ENCODE measurements around the gene SLC43A3. TPM values are rescaled to one million over a fixed set of nuclear protein-coding genes. Genes with fewer than 3 reads are reported as not detected.

SLC43A3 gene
- total and polyA plus RNA-seq, 2 of the 4 experiments (the other 2 are of a cell fraction) = 12.7 to 21.1 TPM

DNA sequence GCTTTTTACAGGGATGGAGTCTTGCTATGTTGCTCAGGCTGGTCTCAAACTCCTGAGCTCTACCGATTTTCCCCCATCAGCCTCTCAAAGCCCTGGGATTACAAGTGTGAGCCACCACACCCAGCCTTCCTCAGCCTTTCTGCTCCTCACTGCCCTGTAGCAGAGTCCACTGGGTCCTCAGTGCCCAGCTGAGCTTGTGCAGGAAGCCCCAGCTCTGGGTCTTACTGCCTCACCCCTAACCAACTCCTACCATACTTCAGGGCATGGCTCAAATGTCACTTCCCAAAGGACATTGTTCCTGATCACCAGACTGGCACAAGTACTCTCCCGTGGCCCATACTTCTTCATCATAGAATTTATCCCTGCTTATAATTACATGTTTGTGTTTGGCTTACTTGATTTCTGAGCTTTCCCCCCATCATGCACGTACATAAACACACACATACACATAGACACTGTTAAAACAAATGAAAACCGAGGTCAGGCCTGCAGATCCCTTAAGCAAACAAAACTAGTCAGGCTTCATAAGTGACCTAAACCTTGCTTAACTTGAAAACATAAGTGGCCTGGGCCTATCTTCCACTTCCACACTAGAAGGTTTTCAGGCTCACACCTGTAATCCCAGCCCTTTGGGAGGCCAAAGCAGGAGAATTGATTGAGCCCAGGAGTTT lies 14.0 kb upstream of the SLC43A3 start:
- Histone ChIP-seq H4K5ac (ENCODE audit: low read depth, low read length) (no peak overlapping the region), H4K91ac (ENCODE audit: insufficient read depth, low read depth, low read length) (no peak overlapping the region), H2BK120ac (ENCODE audit: low read depth, low read length) (no peak overlapping the region), H3K23ac (ENCODE audit: low read depth, low read length) (no peak overlapping the region), H2BK15ac (ENCODE audit: low read depth, low read length) (no peak overlapping the region), H2AK9ac (replicated peaks; ENCODE audit: low read depth, low read length, poor library complexity) (no peak overlapping the region), H3K4me1 (ENCODE audit: control insufficient read depth, insufficient read depth, low read length) (no peaks in the 10 kb centered on the region), H3K18ac (ENCODE audit: low read depth, low read length) (no peak overlapping the region), H3K4me2 (ENCODE audit: low read depth, low read length) (no peak overlapping the region), H3K9ac (ENCODE audit: low read depth, low read length) (no peak overlapping the region), H3K4me3 (ENCODE audit: insufficient read depth, low read depth, low read length) (no peak overlapping the region), H2BK5ac (ENCODE audit: low read depth, low read length, poor library complexity, severe bottlenecking) (no peak overlapping the region), H4K20me1 (ENCODE audit: insufficient read depth, low read length) (no peaks in the 10 kb centered on the region), H4K8ac (ENCODE audit: low read depth in 2 of 2, low read length in 2 of 2) (no peak overlapping the region), H3K14ac (replicated peaks; ENCODE audit: low read depth, low read length) (no peak overlapping the region; the same call in 1 of the 2 replicates), H3K9me3 (ENCODE audit: control insufficient read depth, insufficient read depth, low read length) (no peaks in the 10 kb centered on the region), H3K27ac (ENCODE audit: insufficient read depth, low read length) (peak overlapping the region; percentile 25; the same call in 1 of the 2 replicates), H3K27me3 (ENCODE audit: control insufficient read depth, insufficient read depth, low read length) (no peaks in the 10 kb centered on the region), H3K79me1 (ENCODE audit: low read depth in 1 of 2, low read length in 2 of 2) (no peaks in the 10 kb centered on the region), H2AK5ac (ENCODE audit: low read depth, low read length) (no peak overlapping the region), H3K56ac (ENCODE audit: extremely low read depth, insufficient read depth, low read length) (no peak overlapping the region), H3K4ac (ENCODE audit: low read depth, low read length) (0 out of 2 replicates have a peak overlapping the region, but pooled peaks have one; percentile 5), H3K36me3 (ENCODE audit: control insufficient read depth, insufficient read depth, low read length) (no peaks in the 10 kb centered on the region), H3K9me1 (ENCODE audit: insufficient read depth, low read length) (no peaks in the 10 kb centered on the region), H2BK20ac (ENCODE audit: low read depth, low read length) (no peak overlapping the region), H2AFZ (replicated peaks; ENCODE audit: low read length, poor library complexity) (no peak overlapping the region)
- in situ Hi-C loops (cut with MboI; ENCODE audit: low sequenced_read_pairs) = no loop called here
- no CpG with 5 or more reads among the region's 4 CpGs for WGBS, 2 experiments (ENCODE audit: extremely low coverage in 2 of 2, insufficient read length in 1 of 2)
- ChIA-PET CTCF (no interaction called here), POLR2A (ENCODE audit: unreplicated experiment) (no interaction called here)
- no TSS peak for BruUV-seq (replicated peaks)
- intact Hi-C loops (cut with micrococcal nuclease) = no loop called here
- ATAC-seq (ENCODE audit: low read depth) (peak; percentile 71), DNase-seq (no peak)
- TF ChIP-seq RFX5 (IDR thresholded peaks at IDR 0.05; ENCODE audit: low read depth, low read length) = no peak
- TF ChIP-seq, protein P1, sequence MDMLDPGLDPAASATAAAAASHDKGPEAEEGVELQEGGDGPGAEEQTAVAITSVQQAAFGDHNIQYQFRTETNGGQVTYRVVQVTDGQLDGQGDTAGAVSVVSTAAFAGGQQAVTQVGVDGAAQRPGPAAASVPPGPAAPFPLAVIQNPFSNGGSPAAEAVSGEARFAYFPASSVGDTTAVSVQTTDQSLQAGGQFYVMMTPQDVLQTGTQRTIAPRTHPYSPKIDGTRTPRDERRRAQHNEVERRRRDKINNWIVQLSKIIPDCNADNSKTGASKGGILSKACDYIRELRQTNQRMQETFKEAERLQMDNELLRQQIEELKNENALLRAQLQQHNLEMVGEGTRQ (IDR thresholded peaks at IDR 0.05; ENCODE audit: low read depth, low read length) = no peak
- no peak for TF ChIP-seq FOS (IDR thresholded peaks at IDR 0.05; ENCODE audit: low read depth, low read length)
- TF ChIP-seq RAD21 (IDR thresholded peaks at IDR 0.05; ENCODE audit: low read length) = no peak
- TF ChIP-seq MXI1 (IDR thresholded peaks at IDR 0.05; ENCODE audit: borderline replicate concordance, low read depth, low read length) = no peak
- TF ChIP-seq ELK1 (IDR thresholded peaks at IDR 0.05; ENCODE audit: borderline replicate concordance, low read depth, low read length) = no peak
- no peak for TF ChIP-seq RCOR1 (IDR thresholded peaks at IDR 0.05; ENCODE audit: insufficient replicate concordance, low read length)
- no peak for TF ChIP-seq POLR2A (IDR thresholded peaks at IDR 0.05; ENCODE audit: low read depth, low read length)
- TF ChIP-seq MAFK (IDR thresholded peaks at IDR 0.05; ENCODE audit: low read depth, low read length) = no peak
- TF ChIP-seq NFE2L2 (IDR thresholded peaks at IDR 0.05; ENCODE audit: low read depth, low read length) = no peak
- no peak for TF ChIP-seq MAZ (IDR thresholded peaks at IDR 0.05; ENCODE audit: borderline replicate concordance, low read depth, low read length)
- TF ChIP-seq CTCF (conservative IDR thresholded peaks at IDR 0.05; ENCODE audit: low read depth, low read length) = no peak
- TF ChIP-seq CEBPB (IDR thresholded peaks at IDR 0.05; ENCODE audit: low read depth, low read length) = no peak
- dilution Hi-C loops (cut with HindIII; ENCODE audit: low sequenced_read_pairs, unreplicated experiment) = no loop called here

All from IMR-90 (cell line).